ENCODE measurements around the gene RNF225.
"Not testable (repeated sequence)": the region's sequence is repeated elsewhere in the genome, so short reads cannot be mapped to it uniquely, and the experiment has no call there.

Gene RNF225

GRCh38 chr19:58429745-58430144 is 34.3 kb downstream of the RNF225 start:
- H3K36me3 ChIP-seq (ENCODE audit: insufficient read depth, low read length), result peaks cover 45% of the 10 kb centered on the region
- no peaks in the 10 kb centered on the region for H3K4me1 ChIP-seq (ENCODE audit: insufficient read depth, low read length)
- no peak overlapping the region for H2AFZ ChIP-seq (ENCODE audit: low read depth, low read length)
- H3K9me3 ChIP-seq (ENCODE audit: low read length), result peaks cover 48% of the 10 kb centered on the region
- no peak overlapping the region for H3K4me3 ChIP-seq (ENCODE audit: low read length)
- H3K27me3 ChIP-seq (ENCODE audit: insufficient read depth, low read length), result no peaks in the 10 kb centered on the region

- Histone ChIP-seq H3K27me3 (ENCODE audit: insufficient read depth, low read length) (no peaks in the 10 kb centered on the region), H3K4me1 (ENCODE audit: insufficient read depth, low read length) (peaks cover 5% of the 10 kb centered on the region), H3K4me3 (ENCODE audit: low read length) (no peak overlapping the region), H3K36me3 (ENCODE audit: insufficient read depth, low read length) (peaks cover 67% of the 10 kb centered on the region), H2AFZ (ENCODE audit: low read depth, low read length) (no peak overlapping the region), H3K9me3 (ENCODE audit: low read length) (peaks cover 76% of the 10 kb centered on the region)
Observed at GRCh38 chr19:58434217-58434616, 38.8 kb downstream of the RNF225 start.

GRCh38 chr19:58439576-58440554 is 44.4 kb downstream of the RNF225 start, which contains the start of gene ZNF132:
TSS of gene ZNF132 (minus strand) at chr19:58440153. CDS start at chr19:58439821, 332 bp downstream.
- Histone ChIP-seq H3K27me3 (ENCODE audit: insufficient read depth, low read length) (no peaks in the 10 kb centered on the region), H3K36me3 (ENCODE audit: insufficient read depth, low read length) (peaks cover 25% of the 10 kb centered on the region), H3K9me3 (ENCODE audit: low read length) (peaks cover 27% of the 10 kb centered on the region), H3K4me3 (ENCODE audit: low read length) (peak within 1 kb of the TSS; percentile 68), H2AFZ (ENCODE audit: low read depth, low read length) (peak within 1 kb of the TSS; percentile 27), H3K4me1 (ENCODE audit: insufficient read depth, low read length) (peaks cover 10% of the 10 kb centered on the region)

- no peaks in the 10 kb centered on the region for H3K27me3 ChIP-seq (ENCODE audit: insufficient read depth, low read length)
- H2AFZ ChIP-seq (ENCODE audit: low read depth, low read length), result peak overlapping the region; percentile 27
- H3K9me3 ChIP-seq (ENCODE audit: low read length), result peaks cover 20% of the 10 kb centered on the region
- peaks cover 10% of the 10 kb centered on the region for H3K4me1 ChIP-seq (ENCODE audit: insufficient read depth, low read length)
- peak overlapping the region; percentile 68 for H3K4me3 ChIP-seq (ENCODE audit: low read length)
- peaks cover 18% of the 10 kb centered on the region for H3K36me3 ChIP-seq (ENCODE audit: insufficient read depth, low read length)
Observed at GRCh38 chr19:58440556-58440955, 45.1 kb downstream of the RNF225 start.

GRCh38 chr19:58442986-58443385 is 47.5 kb downstream of the RNF225 start:
- H2AFZ ChIP-seq (ENCODE audit: low read depth, low read length); H3K9me3 ChIP-seq (ENCODE audit: low read length); H3K27me3 ChIP-seq (ENCODE audit: insufficient read depth, low read length); H3K4me3 ChIP-seq (ENCODE audit: low read length); H3K36me3 ChIP-seq (ENCODE audit: insufficient read depth, low read length): not testable (repeated sequence)
- H3K4me1 ChIP-seq (ENCODE audit: insufficient read depth, low read length), result peaks cover 10% of the 10 kb centered on the region
